OCI-LY3 (cell line): Measurements from ENCODE around the gene LHB.

Experiments used
- H2AFZ ChIP-seq: fragments of 200-600, 300-600 bp; shearing (Covaris generic); 2 replicates; pipeline ENCODE4 v1.6.0; 2014; ENCODE audit warnings: antibody characterized with exemption, low read depth, low read length
- H3K27ac ChIP-seq: fragments of 200-600, 300-600 bp; sonication (generic); 2 replicates; pipeline ENCODE4 v1.5.1; 2014; ENCODE audit warnings: mild to moderate bottlenecking, low read length, moderate library complexity, mixed read lengths
- H3K27me3 ChIP-seq: fragments of 200-600, 300-600 bp; sonication (generic); 2 replicates; pipeline ENCODE4 v1.6.1; 2014; ENCODE audit warnings: low read depth, low read length, mixed read lengths
- H3K36me3 ChIP-seq: fragments of 200-600, 300-600 bp; sonication (generic); replicated peaks from 2 replicates; pipeline ENCODE3; 2014; ENCODE audit warnings: low read depth, low read length, mixed read lengths
- H3K4me1 ChIP-seq: fragments of 300-600, 200-600 bp; sonication (generic); 2 replicates; pipeline ENCODE4 v1.6.1; 2014; ENCODE audit warnings: low read length, mixed read lengths
- H3K4me2 ChIP-seq: fragments of 200-600, 300-600 bp; sonication (generic); 2 replicates; pipeline ENCODE4 v1.6.1; 2014; ENCODE audit warnings: low read length, mixed read lengths
- H3K4me3 ChIP-seq: fragments of 300-600, 200-600 bp; sonication (generic); 2 replicates; pipeline ENCODE4 v1.5.1; 2014; ENCODE audit warnings: antibody characterized with exemption, mild to moderate bottlenecking, low read length, moderate library complexity
- H3K79me2 ChIP-seq: fragments of 300-600, 200-600 bp; shearing (Covaris generic); 2 replicates; pipeline ENCODE4 v1.6.1; 2014; ENCODE audit warnings: mild to moderate bottlenecking, low read length, mixed read lengths
- H3K9ac ChIP-seq: fragments of 300-600, 200-600 bp; shearing (Covaris generic); 2 replicates; pipeline ENCODE4 v1.6.0; 2014; ENCODE audit warnings: mild to moderate bottlenecking, low read length, moderate library complexity
- H3K9me3 ChIP-seq: fragments of 200-600, 300-600 bp; shearing (Covaris generic); 2 replicates; pipeline ENCODE4 v1.6.1; 2014; ENCODE audit warnings: low read length, mixed read lengths; ENCODE audit not compliant: insufficient read depth
- H4K20me1 ChIP-seq: fragments of 200-600, 300-600 bp; sonication (generic); 2 replicates; pipeline ENCODE4 v1.6.1; 2016; ENCODE audit warnings: low read length, mixed read lengths; ENCODE audit not compliant: insufficient read depth
- EZH2phosphoT487 ChIP-seq: fragments of 200-600 bp; shearing (Covaris generic); IDR thresholded peaks from 2 replicates; pipeline ENCODE4 v1.6.1; 2018; ENCODE audit warnings: antibody characterized with exemption, mixed run types, low read depth
- TF ChIP-seq, protein P1 (sequence below): fragments of 200-600, 300-600 bp; sonication (generic); IDR thresholded peaks from 2 replicates; pipeline ENCODE4 v1.5.1; 2014; ENCODE audit warnings: antibody characterized with exemption, low read length, low read depth

LHB gene

DNA sequence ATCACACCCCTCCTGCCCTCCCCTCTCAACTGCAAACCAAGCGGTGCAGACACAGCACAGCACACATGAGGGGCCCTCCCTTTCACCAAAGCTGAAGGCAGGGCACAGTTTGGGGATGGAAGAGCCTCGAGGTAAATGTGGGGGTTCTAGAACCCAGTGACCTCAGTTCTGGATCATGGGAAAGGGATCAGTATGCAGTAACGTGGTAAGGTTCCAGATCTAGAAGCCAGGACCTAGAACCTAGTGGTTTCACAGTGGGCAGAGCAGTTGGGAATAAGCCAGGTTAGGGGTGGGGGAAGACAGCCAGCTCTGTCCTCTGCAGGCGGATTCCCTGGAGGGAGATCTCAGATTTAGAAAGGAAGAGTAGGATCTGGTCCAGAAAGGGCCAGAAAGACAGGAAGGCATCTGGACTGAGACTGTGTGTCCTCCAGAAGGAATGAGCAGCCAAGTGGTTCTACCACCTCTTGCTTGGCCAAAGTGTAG lies 48.7 kb downstream of the LHB start:
- no peaks in the 10 kb centered on the region for H3K9me3 ChIP-seq
- TF ChIP-seq, protein P1, sequence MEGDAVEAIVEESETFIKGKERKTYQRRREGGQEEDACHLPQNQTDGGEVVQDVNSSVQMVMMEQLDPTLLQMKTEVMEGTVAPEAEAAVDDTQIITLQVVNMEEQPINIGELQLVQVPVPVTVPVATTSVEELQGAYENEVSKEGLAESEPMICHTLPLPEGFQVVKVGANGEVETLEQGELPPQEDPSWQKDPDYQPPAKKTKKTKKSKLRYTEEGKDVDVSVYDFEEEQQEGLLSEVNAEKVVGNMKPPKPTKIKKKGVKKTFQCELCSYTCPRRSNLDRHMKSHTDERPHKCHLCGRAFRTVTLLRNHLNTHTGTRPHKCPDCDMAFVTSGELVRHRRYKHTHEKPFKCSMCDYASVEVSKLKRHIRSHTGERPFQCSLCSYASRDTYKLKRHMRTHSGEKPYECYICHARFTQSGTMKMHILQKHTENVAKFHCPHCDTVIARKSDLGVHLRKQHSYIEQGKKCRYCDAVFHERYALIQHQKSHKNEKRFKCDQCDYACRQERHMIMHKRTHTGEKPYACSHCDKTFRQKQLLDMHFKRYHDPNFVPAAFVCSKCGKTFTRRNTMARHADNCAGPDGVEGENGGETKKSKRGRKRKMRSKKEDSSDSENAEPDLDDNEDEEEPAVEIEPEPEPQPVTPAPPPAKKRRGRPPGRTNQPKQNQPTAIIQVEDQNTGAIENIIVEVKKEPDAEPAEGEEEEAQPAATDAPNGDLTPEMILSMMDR: no peak
- no peak for TF ChIP-seq EZH2phosphoT487
- H3K9ac ChIP-seq: peak overlapping the region; percentile 40; the same call in 1 of the 2 replicates
- peak overlapping the region; percentile 88 for H3K4me2 ChIP-seq
- H3K79me2 ChIP-seq: peaks cover 34% of the 10 kb centered on the region
- peaks cover 54% of the 10 kb centered on the region for H3K4me1 ChIP-seq
- H3K36me3 ChIP-seq: peaks cover 48% of the 10 kb centered on the region
- peak overlapping the region; percentile 77 for H3K27ac ChIP-seq
- peaks cover 21% of the 10 kb centered on the region for H4K20me1 ChIP-seq
- H3K4me3 ChIP-seq: peak overlapping the region; percentile 91; the same call in 1 of the 2 replicates
- H2AFZ ChIP-seq: no peak overlapping the region
- no peaks in the 10 kb centered on the region for H3K27me3 ChIP-seq

DNA sequence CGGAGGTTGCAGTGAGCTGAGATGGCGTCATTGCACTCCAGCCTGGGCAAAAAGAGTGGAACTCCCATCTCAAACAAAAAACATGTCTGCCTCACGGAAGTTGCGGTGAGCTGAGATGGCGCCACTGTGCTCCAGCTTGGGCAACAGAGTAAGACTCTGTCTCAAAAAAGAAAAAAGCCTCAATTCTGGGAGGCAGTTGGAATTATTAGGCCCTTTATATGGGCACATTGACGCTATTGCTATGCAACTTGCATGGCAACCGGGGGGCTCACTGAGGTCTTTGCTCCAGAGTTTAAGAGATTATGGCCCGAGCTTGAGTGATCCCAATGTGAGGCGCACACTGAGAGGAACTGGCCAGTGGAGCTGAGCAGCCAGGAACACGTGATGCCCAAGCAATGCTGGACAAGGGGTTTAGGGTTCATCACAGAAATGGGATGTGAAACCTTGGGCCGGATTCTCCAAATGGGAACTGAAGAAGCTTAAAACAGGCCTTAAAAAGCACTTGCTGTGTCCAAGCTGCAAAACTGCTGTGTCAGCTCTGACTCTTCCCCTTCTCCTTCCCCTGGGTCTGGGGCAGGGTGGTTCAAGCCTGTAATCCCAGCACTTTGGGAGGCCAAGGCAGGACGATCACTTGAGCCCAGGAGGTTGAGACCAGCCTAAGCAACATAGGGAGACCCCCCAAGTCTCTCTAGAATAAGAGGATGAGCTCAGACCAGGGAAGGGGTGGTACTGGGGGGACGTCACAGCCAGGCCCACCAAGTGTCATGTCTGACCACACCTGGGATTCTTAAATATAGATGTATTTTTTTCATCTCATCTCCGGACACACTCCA lies 49.3 kb downstream of the LHB start:
- Histone ChIP-seq H2AFZ (no peak overlapping the region), H3K4me3 (peak overlapping the region; percentile 91), H3K9ac (peak overlapping the region; percentile 40), H4K20me1 (peaks cover 21% of the 10 kb centered on the region), H3K27me3 (no peaks in the 10 kb centered on the region), H3K4me1 (peaks cover 61% of the 10 kb centered on the region), H3K27ac (peak overlapping the region; percentile 77), H3K4me2 (peak overlapping the region; percentile 88), H3K36me3 (peaks cover 46% of the 10 kb centered on the region), H3K79me2 (peaks cover 34% of the 10 kb centered on the region), H3K9me3 (no peaks in the 10 kb centered on the region)
- TF ChIP-seq, protein P1: no peak; the same call in 1 of the 2 replicates
- TF ChIP-seq EZH2phosphoT487: no peak

DNA sequence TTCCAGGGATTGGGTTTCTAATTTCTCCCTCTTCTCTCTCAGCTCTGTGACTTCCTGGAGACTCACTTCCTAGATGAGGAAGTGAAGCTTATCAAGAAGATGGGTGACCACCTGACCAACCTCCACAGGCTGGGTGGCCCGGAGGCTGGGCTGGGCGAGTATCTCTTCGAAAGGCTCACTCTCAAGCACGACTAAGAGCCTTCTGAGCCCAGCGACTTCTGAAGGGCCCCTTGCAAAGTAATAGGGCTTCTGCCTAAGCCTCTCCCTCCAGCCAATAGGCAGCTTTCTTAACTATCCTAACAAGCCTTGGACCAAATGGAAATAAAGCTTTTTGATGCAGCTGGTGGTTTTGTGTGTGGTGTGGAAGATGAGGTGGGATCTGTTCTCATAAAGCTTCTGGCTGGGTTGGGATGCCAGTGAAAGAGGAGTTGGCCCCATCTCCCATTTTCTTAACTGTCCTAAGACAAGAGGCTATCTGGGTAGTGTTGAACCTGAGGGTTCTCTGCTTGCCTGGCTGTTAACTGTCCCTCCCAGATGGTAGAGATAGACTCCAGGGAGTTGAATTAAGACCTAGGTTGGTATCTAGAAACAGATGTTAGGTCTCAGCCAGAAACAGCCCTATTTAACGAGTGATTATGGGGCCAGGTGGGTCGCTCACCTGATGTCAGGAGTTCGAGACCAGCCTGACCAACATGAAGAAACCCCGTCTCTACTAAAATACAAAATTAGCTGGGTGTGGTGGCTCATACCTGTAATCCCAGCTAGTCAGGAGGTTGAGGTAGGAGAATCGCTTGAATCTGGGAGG lies 50.1 kb downstream of the LHB start:
- Histone ChIP-seq H3K27ac (peak overlapping the region; percentile 77), H2AFZ (no peak overlapping the region), H3K4me3 (peak overlapping the region; percentile 91), H3K27me3 (no peaks in the 10 kb centered on the region), H3K9me3 (no peaks in the 10 kb centered on the region), H3K79me2 (peaks cover 34% of the 10 kb centered on the region), H3K4me2 (peak overlapping the region; percentile 88), H3K9ac (peak overlapping the region; percentile 91), H4K20me1 (peaks cover 21% of the 10 kb centered on the region), H3K4me1 (peaks cover 69% of the 10 kb centered on the region), H3K36me3 (peaks cover 46% of the 10 kb centered on the region)
- TF ChIP-seq, protein P1: no peak
- TF ChIP-seq EZH2phosphoT487: no peak
